Ishikawa (cell line): ENCODE results near the gene NCOA5.

Experiments
- CEBPB ChIP-seq: IDR thresholded peaks from 2 replicates; pipeline ENCODE4 v1.6.1; 2012
- CREB1 ChIP-seq: IDR thresholded peaks from 2 replicates; pipeline ENCODE4 v1.6.1; 2012; ENCODE audit warnings: low read depth
- EGR1 ChIP-seq: IDR thresholded peaks from 2 replicates; pipeline ENCODE4 v1.6.1; 2012
- EP300 ChIP-seq: IDR thresholded peaks from 2 replicates; pipeline ENCODE4 v1.6.1; 2012; ENCODE audit warnings: borderline replicate concordance
- FOXM1 ChIP-seq: IDR thresholded peaks from 2 replicates; pipeline ENCODE4 v1.6.1; 2012; ENCODE audit warnings: low read depth, borderline replicate concordance
- MAX ChIP-seq: IDR thresholded peaks from 2 replicates; pipeline ENCODE4 v1.6.1; 2012
- NFIC ChIP-seq: IDR thresholded peaks from 2 replicates; pipeline ENCODE4 v1.6.1; 2012
- RAD21 ChIP-seq: IDR thresholded peaks from 2 replicates; pipeline ENCODE4 v1.6.1; 2012; ENCODE audit warnings: low read depth
- TAF1 ChIP-seq: IDR thresholded peaks from 2 replicates; pipeline ENCODE4 v1.6.1; 2012; ENCODE audit warnings: low read depth, mild to moderate bottlenecking
- TCF12 ChIP-seq: IDR thresholded peaks from 2 replicates; pipeline ENCODE4 v1.6.1; 2012; ENCODE audit warnings: low read depth
- TEAD4 ChIP-seq: IDR thresholded peaks from 2 replicates; pipeline ENCODE4 v1.6.1; 2012
- YY1 ChIP-seq: IDR thresholded peaks from 2 replicates; pipeline ENCODE4 v1.6.1; 2012; ENCODE audit warnings: low read depth
- ZBTB7A ChIP-seq: IDR thresholded peaks from 2 replicates; pipeline ENCODE4 v1.6.1; 2012; ENCODE audit warnings: low read depth
- TF ChIP-seq, protein P1 (sequence below): IDR thresholded peaks from 2 replicates; pipeline ENCODE4 v1.6.1; 2012; ENCODE audit warnings: low read depth, mild to moderate bottlenecking
- TF ChIP-seq, protein P2 (sequence below): IDR thresholded peaks from 2 replicates; pipeline ENCODE4 v1.6.1; 2012

NCOA5 gene

GRCh38 chr20:46053416-46053815 is 36.3 kb downstream of the NCOA5 start:
- TF ChIP-seq RAD21 = no peak
- no peak for TF ChIP-seq EP300
- TF ChIP-seq EGR1 = no peak
- TF ChIP-seq TEAD4 = no peak
- TF ChIP-seq, protein P1, sequence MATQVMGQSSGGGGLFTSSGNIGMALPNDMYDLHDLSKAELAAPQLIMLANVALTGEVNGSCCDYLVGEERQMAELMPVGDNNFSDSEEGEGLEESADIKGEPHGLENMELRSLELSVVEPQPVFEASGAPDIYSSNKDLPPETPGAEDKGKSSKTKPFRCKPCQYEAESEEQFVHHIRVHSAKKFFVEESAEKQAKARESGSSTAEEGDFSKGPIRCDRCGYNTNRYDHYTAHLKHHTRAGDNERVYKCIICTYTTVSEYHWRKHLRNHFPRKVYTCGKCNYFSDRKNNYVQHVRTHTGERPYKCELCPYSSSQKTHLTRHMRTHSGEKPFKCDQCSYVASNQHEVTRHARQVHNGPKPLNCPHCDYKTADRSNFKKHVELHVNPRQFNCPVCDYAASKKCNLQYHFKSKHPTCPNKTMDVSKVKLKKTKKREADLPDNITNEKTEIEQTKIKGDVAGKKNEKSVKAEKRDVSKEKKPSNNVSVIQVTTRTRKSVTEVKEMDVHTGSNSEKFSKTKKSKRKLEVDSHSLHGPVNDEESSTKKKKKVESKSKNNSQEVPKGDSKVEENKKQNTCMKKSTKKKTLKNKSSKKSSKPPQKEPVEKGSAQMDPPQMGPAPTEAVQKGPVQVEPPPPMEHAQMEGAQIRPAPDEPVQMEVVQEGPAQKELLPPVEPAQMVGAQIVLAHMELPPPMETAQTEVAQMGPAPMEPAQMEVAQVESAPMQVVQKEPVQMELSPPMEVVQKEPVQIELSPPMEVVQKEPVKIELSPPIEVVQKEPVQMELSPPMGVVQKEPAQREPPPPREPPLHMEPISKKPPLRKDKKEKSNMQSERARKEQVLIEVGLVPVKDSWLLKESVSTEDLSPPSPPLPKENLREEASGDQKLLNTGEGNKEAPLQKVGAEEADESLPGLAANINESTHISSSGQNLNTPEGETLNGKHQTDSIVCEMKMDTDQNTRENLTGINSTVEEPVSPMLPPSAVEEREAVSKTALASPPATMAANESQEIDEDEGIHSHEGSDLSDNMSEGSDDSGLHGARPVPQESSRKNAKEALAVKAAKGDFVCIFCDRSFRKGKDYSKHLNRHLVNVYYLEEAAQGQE = no peak
- no peak for TF ChIP-seq MAX
- no peak for TF ChIP-seq TAF1

DNA sequence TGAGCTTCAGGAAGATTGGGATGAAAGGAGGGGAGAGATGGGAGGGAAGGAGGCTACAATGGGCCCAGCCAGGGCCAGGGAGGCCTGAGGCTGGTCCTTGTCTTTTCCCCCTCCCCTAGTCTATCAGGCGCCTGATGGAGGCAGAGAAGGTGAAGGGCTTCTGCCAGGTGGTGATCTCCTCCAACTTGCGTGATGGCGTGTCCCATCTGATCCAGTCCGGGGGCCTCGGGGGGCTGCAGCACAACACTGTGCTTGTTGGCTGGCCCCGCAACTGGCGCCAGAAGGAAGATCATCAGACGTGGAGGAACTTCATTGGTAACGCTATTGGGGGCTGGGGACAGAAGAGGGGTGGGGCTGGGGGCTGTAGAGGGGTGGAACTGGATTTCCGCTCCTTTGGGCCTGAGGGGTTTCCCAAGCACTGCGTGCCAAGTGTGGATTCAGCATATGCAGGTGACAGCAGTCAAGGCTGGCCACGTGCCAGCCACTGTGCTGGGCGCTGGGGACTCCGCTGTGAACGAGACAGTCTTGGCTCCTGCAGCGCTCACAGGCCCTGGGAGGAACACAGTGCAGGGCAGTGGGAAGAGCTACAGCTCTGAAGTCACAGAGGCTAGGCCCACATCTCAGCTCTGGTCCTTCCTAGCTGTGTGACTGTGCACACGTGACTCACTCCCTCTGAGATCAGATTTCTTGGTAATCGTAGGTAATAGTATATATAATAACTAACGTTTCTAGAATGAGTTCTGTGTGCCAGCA is 38.0 kb downstream of the NCOA5 start:
- TF ChIP-seq ZBTB7A = no peak
- TF ChIP-seq, protein P2, sequence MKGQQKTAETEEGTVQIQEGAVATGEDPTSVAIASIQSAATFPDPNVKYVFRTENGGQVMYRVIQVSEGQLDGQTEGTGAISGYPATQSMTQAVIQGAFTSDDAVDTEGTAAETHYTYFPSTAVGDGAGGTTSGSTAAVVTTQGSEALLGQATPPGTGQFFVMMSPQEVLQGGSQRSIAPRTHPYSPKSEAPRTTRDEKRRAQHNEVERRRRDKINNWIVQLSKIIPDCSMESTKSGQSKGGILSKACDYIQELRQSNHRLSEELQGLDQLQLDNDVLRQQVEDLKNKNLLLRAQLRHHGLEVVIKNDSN = peak; percentile 87

DNA sequence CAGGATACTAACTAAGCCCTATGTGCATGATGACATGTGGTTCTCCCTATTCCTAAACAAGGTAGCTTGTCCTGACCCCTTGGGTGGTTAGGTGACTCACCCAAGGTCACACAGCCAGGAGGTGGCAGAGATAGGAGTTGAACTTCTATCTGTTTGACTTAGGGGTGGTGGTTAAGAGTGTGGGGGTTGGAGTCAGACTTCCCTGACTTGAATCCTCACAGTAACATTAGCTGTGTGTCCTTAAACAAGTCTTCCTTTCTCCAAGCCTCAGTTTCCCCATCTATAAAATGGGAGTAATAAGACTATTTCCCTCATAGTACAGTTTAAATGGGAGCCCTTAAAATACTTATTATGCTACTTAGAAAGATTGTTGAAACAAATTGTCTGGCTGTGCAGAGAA is 38.9 kb downstream of the NCOA5 start:
- TF ChIP-seq TEAD4 (no peak), FOXM1 (no peak), MAX (no peak), RAD21 (no peak), EP300 (no peak)
- TF ChIP-seq, protein P2 = no peak

- TF ChIP-seq NFIC (no peak), CREB1 (no peak), ZBTB7A (no peak), TAF1 (no peak), EGR1 (no peak), TEAD4 (no peak), FOXM1 (no peak), MAX (no peak), CEBPB (no peak), RAD21 (no peak), TCF12 (no peak), YY1 (no peak), EP300 (no peak)
- TF ChIP-seq, protein P2 = no peak
- TF ChIP-seq, protein P1 = no peak
Observed at GRCh38 chr20:46050444-46050843, 39.3 kb downstream of the NCOA5 start.

GRCh38 chr20:46049815-46050214 is 39.9 kb downstream of the NCOA5 start:
- TF ChIP-seq TAF1 = no peak
- TF ChIP-seq FOXM1 = no peak
- TF ChIP-seq TEAD4 = no peak
- TF ChIP-seq TCF12 = no peak
- TF ChIP-seq EP300 = no peak
- TF ChIP-seq, protein P2 = no peak
- no peak for TF ChIP-seq EGR1
- TF ChIP-seq CEBPB = no peak
- TF ChIP-seq, protein P1 = no peak
- no peak for TF ChIP-seq YY1
- no peak for TF ChIP-seq NFIC
- no peak for TF ChIP-seq ZBTB7A
- TF ChIP-seq CREB1 = no peak
- TF ChIP-seq MAX = no peak
- TF ChIP-seq RAD21 = no peak
